ENCODE data around the gene CFAP300.

DNA sequence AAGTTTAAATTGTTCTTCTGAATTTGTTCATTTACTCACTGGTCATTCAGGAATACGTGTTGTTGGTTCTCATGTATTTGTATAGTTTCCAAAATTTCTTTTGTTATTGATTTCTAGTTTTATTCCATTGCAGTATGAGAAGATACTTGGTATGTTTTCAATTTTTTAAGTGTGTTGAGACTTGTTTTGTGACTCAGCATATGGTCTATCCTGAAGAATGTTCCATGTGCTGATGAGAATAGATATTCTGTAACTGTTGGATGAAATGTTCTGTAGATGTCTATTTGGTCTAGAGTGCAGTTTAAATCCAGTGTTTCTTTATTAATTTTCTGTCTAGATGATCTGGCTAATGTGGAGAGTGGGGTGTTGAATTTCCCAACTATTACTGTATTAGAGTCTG is 23.5 kb downstream of the CFAP300 start:
- TF ChIP-seq, protein P1, sequence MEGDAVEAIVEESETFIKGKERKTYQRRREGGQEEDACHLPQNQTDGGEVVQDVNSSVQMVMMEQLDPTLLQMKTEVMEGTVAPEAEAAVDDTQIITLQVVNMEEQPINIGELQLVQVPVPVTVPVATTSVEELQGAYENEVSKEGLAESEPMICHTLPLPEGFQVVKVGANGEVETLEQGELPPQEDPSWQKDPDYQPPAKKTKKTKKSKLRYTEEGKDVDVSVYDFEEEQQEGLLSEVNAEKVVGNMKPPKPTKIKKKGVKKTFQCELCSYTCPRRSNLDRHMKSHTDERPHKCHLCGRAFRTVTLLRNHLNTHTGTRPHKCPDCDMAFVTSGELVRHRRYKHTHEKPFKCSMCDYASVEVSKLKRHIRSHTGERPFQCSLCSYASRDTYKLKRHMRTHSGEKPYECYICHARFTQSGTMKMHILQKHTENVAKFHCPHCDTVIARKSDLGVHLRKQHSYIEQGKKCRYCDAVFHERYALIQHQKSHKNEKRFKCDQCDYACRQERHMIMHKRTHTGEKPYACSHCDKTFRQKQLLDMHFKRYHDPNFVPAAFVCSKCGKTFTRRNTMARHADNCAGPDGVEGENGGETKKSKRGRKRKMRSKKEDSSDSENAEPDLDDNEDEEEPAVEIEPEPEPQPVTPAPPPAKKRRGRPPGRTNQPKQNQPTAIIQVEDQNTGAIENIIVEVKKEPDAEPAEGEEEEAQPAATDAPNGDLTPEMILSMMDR (IDR thresholded peaks at IDR 0.05) = no peak
- TF ChIP-seq POLR2A (IDR thresholded peaks at IDR 0.05) (no peak), POLR2AphosphoS5 (IDR thresholded peaks at IDR 0.05) (no peak), EP300 (IDR thresholded peaks at IDR 0.05) (no peak)

Measured in stomach (tissue), 4 donors.